HG03175 (cell line): ENCODE results near the gene PTP4A2.
"Not testable (repeated sequence)": the region's sequence is repeated elsewhere in the genome, so short reads cannot be mapped to it uniquely, and the experiment has no call there.

Experiments used
- ATAC-seq: cut with Tn5 transposase; IDR thresholded peaks from one replicate; pipeline ENCODE4 v1.9.1; 2021; ENCODE audit warnings: mild to moderate bottlenecking, moderate library complexity; ENCODE audit not compliant: unreplicated experiment

Gene PTP4A2

DNA sequence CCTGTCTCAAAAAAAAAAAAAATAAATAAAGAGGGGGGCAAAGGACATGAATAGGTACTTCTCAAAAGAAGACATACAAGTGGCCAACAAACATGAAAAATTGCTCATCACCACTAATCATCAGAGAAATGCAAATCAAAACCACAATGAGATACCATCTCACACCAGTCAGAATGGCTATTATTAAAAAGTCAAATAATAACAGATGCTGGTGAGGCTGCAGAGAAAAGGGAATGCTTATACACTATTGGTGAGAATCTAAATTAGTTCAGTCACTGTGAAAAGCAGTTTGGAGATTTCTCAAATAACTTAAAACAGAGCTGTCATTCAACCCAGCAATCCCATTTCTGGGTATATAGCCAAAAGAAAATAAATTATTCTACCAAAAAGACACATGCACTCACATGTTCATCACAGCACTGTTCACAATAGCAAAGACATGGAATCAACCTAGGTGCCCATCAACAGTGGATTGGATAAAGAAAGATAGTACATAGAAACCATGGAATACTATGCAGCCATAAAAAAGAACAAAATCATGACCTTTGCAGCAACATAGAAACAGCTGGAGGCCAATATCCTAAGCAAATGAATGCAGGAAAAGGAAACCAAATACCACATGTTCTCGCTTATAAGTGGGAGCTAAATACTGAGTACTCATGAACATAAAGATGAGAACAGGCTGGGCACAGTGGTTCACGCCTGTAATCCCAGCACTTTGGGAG lies 42.5 kb downstream of the PTP4A2 start:
- not testable (repeated sequence) for ATAC-seq

DNA sequence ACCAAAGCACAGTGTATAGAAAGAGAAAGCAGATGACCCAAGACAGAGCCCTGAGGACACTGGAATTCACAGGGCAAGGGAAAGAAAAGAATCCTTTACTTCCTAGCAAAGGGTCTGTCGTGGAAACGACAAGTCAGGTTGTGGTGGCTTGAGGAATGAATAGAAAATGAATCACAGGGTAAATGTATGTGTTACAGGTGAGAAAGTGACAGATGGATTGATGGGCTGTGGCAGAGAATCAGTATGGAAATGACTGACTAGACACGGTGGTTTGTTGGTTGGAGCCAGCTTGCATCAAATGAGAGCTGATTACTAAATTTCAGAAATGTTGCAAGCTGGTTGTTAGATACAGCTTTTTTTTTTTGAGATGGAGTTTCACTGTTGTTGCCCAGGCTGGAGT lies 46.9 kb downstream of the PTP4A2 start:
- ATAC-seq: no peak

DNA sequence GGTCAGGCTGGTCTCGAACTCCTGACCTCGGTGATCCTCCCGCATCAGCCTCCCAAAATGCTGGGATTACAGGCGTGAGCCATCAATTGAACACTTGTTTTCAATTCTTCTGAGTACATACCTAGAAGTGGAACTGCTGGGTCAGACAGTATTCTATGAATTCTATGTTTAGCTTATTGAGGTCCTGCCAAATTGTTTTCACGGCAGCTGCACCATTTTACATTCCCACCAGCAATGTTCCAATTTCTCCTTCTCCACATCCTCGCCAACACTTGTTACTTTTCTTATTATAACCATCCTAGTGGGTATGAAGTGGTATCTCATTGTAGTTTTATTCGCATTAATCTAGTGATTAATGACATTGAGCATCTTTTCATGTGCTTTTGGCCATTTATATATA lies 49.9 kb downstream of the PTP4A2 start:
- no peak for ATAC-seq

DNA sequence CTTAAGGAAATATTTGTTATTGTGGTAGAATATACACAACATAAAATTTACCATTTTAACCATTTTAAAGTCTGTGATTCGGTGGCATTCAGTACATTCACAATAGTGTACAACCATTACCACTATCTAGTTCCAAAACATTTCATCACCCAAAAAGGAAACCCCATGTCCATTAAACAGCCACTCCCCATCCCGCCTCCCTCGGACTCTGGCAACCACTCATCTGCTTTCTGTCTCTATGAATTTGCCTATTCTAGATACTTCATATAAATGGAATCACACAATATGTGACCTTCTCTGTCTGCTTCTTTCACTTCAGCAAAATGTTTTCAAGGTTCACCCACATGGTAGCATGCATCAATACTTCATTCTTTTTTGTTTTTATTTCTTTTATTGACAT lies 51.3 kb downstream of the PTP4A2 start:
- ATAC-seq: no peak

DNA sequence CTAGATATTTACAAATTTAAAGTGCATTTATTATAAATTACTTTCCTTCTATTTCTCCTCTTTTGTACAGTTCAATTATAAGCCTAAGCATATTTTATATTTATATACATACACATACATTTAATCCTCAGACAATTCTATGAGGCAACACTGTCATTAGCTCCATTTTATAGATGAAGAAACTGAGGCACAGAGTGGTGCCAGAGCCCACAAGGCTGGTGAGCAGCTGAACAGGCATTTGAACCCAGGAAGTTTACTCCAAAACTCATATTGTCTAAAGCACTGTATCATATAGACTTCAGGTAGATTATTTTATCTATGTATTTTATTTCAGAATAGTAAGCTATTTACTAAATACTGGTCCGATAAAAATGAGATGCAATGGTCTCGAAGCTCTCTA lies 52.3 kb downstream of the PTP4A2 start:
- no peak for ATAC-seq

DNA sequence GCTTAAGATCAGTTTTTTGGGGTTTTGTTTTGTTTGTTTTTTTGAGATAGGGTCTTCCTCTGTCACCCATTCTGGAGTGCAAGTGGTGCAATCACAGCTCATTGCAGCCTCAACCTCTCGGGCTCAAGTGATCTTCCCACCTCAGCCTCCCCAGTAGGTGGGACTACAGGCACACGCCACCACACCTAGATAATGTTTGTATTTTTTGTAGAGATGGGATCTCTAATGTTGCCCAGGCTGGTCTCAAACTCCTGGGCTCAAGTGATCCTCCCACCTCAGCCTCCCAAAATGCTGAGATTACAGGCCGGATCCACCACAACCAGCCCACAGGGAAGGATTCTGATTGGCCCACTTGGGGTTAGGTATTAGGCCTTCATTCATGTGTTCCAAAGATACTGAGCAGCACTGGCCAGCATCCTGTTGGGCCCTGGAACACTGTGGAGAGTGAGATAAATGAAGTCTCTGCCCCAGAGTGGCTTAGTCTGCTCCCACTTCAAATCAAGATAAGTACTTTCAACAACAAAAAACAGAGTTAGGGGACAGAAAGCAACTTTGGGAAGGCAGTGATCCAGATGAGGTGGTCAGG lies 54.7 kb downstream of the PTP4A2 start:
- ATAC-seq: no peak

DNA sequence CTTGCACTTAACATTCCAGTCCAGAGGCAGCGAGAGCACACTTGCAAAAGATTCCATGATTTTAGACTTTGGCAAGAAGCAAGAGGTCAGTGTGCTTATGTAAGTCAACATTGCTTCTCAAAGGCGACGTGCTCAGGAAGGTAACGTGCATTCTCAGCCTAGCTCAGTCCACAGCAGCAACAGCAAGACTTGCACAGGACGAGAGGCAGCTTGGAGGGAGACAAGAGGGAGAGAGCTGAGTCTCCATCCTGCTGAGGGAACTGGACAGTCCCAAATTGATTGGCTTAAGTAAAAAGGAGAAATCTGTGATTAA lies 56.5 kb downstream of the PTP4A2 start:
- no peak for ATAC-seq

DNA sequence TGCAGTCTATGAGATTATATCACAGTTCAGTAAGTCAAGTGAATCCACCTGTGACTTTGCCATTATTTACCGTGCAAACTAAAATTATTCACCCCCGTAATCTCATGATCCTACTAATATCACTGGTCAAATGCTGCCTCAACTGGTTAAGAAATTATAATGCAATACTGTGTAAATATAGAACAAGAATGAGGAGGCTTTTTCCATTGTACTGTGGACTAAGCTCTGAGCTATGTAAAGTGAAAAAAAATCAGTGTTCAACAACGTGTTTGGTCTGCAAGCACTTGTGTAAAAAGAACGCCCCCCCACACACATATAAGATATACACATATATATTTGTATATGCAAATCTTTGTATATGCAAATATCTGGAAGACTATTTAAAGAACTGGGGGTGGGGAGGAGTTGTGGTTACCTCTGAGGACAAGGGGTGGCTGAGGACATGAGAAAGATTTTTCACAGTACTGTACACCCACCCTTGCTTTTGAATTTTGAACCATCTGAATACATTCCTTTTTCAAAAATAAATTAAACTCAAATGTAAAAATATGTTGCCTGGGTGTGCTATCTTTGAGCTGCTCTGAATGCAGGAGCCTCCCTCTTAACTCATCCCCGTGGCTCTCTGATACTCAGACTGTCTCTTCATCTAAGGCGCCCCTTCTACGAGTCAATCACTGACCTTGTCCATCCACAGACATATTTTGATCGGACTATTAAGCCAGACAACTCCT lies 57.0 kb downstream of the PTP4A2 start:
- no peak for ATAC-seq

DNA sequence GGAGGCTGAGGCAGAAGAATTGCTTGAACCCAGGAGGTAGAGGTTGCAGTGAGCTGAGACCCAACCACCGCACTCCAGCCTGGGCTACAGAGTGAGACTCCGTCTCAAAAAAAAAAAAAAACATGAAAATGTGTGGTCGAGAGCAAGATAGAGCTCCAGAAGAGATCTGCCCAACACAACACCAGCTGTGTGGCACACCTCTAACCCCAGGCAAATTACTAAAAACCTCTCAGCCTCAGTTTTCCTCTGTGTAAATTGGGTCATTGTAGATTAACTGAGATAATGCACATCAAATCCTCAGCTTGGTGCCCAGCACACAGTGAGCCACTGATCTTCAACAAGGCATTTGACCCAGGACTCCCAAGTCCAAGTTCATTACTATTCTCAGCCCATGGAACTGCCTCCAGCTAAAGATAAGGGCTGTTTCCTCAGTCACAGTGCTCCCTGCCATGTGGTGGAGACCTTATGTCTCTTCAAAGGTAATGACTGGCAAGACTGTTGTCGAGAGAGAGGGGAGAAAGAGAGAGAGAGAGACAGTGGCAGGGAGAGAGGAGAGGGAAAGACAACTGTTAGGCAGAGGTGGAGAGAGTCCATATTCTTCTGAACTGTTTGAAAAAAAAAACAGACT lies 58.1 kb downstream of the PTP4A2 start:
- ATAC-seq: no peak

DNA sequence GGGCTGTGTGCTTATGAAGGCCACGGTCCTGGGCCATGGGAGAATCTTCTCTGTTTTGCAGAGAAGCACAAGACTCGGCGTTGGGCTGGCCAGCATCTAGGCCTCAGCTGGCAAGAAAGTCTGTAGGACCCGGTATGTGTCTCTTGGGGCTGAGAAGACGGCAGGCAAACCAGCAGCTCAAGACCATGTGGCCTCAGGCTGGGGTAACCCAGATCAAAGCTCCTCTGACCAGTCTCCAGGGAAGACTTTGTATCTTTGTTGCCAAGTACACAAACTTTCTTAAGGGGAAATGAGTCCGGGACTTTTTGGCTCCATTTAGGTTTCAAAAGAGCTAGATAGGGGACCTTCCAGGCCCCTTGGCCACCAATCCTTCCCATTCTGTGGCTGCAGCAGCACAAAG lies 60.1 kb downstream of the PTP4A2 start:
- ATAC-seq: no peak

DNA sequence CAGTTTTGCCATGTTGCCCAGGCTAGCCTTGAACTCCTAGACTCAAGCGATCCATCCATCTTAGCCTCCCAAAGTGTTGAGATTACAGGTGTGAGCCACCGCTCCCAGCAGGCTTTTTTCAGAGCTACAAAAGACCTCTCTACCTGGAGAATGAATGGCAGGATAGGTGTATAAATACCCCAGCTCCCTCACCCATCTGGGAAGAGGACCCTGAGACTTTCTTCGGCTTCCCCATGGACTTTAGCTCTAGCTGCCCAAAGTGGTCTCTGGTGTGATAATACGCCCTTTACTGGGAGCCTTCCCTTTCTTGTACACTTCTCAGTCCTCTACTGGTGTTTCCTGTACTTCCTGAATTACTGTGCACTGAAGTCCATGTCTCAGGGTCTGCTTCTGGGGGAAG lies 60.6 kb downstream of the PTP4A2 start:
- ATAC-seq: no peak

DNA sequence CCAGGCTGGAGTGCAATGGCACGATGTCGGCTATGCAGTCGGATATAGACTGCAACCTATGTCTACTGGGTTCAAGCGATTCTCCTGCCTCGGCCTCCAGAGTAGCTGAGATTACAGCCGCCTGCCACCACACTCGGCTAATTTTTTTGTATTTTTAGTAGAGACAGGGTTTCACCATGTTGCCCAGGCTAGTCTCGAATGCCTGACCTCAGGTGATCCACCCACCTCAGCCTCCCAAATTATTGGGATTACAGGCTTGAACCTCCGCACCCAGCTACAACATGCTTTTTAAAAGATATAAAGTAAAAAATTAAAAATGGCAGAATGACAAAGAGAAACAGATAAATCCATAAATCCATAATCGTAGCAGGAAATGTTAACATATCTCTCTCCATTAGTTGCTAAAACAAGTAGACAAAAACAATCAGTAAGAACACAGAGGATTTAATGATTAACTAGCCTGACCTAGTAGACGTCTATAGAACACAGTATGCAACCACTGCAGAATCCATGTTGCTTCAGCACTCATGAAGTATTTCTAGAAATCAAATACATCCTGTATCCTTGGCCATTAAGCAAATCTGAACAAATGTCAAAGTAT lies 62.4 kb downstream of the PTP4A2 start:
- no peak for ATAC-seq

DNA sequence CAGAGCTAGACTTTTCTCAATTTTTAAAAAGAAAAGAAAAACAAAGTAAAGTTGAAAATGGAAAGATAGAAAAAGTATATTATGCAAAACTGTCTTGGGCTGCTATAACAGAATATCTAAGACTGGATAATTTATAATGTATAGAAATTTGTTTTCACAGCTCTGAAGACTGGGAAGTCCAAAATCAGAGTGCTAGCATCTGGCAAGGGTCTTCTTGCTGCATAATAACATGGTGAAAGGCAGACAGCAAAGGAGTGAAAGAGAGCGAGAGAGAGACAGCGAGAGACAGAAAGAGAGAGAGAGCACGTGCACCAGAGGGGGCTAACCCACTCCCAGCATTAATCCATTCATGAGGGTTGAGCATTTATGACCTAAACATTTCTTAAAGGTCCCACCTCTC lies 63.2 kb downstream of the PTP4A2 start:
- ATAC-seq: no peak

DNA sequence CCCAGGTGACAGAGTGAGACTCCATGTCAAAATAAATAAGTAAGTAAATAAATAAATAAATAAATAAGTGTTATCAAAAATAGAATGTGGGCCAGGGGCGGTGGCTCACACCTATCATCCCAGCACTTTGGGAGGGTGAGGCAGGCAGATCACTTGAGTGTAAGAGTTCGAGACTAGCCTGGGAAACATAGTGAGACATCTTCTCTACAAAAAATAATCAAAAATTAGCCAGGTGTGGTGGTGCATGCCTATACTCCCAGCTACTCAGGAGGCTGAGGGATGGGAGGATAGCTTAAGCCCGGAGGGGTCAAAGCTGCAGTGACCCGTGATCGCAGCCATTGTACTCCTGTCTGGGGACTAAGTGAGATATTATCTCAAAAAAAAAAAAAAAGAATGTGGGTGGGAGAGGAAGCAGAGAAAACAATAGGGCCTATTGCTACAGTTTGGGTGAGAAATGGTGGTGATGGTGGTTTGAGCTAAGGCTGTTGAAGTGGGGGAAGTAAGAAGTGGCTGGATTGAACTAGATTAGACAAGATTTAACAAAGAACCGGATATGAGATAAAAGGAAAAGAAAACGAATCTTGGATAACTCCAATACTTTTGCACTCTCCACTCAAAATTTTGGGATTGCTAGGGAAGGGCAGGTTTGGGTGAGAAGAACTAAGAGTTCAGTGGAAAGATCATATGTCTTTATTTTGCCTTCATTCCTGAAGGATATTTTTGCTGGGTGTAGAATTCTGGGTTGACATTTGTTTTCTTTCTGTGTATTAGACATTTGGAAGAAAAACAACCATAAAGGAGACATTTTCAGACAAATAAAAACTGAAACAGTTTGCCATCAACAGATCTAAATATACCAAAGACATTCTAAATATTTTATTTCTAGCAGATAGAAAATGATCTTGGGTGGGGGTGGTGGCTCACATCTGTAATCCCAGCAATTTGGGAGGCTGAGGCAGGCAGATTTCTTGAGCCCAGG lies 65.2 kb downstream of the PTP4A2 start:
- ATAC-seq: no peak

DNA sequence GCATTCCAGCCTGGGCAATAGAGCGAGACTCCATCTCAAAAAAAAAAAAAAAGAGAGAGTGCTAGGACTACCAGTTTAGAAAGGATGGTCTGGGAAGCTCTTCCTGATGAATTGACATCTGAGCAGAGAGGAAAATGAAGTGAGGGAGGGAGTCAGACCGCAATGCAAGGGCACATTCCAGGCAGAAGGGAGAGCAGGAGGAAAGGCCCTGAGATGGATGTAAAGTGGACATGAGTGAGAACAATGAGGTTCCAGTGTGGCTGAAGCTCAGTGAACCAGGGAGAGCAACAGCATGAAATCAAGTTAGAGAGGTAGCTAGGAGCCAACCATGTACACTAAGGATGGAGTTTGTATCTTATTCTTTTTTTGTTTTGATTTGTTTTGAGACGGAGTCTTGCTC lies 66.5 kb downstream of the PTP4A2 start:
- no peak for ATAC-seq

DNA sequence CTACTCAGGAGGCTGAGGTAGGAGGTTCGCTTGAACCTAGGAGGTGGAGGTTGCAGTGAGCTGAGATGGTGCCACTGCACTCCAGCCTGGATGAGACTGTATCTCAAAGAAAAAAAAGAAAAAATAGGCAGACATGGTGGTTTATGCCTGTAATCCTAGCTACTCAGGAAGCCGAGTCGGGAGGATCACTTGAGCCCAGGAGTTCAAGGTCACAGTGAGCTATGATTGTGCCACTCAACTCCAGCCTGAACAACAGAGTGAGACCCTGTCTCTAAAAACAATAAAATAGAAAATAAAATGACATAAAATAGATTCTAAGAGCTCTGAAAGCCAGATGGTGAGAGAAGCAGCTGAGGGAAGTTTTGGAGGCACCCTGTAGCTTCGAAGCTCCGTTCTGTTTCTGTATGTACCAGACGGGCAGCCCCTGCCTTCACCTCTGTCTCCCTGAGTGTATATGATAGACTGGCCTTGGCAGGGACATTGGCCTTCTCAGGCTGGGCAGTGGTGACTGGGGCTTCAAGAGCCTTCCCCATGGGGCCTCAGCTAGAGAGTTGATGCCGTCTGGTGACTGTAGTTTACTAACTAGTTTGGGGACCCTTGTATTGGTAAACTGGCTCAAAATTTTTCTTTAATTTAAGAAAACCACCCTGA lies 68.0 kb downstream of the PTP4A2 start:
- ATAC-seq: no peak

DNA sequence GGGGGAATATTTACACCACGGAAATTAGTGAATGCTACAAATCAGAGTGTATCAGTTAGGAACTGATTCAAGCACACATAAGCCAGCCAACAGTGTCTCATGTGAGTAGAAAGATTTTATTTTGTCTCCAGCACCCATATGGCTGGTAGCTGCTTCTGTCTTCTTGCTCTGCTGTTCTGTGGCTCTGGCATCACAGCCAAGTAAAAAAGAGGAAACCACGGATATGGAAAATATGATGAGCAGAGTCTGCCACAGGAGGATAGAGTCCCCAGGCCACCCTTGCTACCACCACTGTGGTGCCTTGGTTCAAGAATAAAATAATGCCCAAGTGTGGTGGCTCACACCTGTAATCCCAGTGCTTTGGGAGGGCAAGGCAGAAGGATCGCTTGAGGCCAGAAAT lies 68.7 kb downstream of the PTP4A2 start:
- no peak for ATAC-seq

DNA sequence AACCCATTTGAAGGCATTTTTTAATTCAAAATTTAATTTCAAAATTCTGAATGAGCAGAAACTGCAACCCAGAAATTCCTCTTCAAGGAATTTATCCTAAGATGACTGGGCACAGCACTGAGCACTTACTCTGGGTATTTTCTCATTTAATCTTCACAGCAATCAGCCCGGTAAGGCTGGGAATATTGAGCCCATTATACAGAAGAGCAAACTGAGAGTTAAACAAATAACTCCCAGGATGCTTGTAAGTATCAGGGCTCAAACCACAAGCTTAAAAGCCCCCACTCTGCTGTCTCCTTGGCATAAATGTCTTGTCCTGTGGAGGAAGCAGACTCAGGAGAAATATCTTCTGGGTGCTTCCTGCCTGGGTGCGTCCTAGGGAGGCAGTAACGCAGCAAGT lies 69.3 kb downstream of the PTP4A2 start:
- ATAC-seq: no peak

DNA sequence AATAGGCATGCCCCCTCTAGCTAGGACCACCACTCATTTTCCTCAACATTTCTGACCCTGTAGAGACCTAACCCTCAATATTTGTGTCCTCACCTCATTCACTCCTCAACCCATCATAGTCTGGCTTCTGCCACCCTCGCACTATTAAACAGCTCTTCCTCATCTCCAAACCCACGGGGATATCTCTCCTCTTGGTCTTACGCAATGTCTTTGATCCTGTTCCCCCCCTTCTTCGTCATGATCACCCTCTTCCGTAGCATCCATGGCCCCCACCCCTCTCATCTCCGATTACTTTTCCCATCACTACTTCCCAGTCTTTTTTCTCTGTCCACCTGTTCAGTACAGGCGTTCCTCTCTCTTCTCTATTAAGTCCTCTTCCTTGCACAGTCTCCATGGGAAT lies 70.6 kb downstream of the PTP4A2 start:
- ATAC-seq: no peak

DNA sequence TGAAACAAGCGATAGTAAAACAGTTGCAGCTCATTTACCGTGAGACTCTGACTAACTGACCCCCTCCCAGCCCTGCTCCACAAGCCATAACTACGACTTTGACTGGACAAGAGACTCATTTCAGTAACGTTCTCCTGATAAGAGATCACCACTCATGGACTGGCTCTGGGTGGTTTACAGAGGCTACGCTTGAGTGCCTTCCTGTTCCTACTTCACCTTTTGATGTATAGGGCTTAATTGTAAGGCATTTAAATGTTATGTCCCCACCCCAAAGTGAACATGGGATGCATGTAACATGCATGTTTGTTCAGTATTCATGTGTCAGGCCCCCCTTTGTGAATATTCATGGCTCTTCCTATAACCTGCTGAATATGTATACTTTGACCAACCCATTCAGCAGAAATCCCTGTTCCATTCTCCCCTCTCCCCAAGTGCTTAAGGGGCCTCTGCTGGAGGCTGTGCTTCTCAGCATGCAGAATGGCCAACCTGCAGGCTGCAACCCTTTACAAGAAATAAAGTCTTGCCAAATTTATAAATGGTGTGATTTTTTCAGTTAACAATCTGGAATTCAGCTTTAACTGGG lies 71.6 kb downstream of the PTP4A2 start:
- no peak for ATAC-seq
